H1 (cell line): ENCODE results near the gene AFAP1L2.

Experiments
- GTF2F1 ChIP-seq: IDR thresholded peaks from 2 replicates; pipeline ENCODE4 v1.6.1; 2012; ENCODE audit warnings: low read depth, low read length, improper control_type of control experiment, borderline replicate concordance
- MAFK ChIP-seq: IDR thresholded peaks from 2 replicates; pipeline ENCODE4 v1.6.1; 2012; ENCODE audit warnings: low read depth, mild to moderate bottlenecking, improper control_type of control experiment, low read length
- POLR2AphosphoS5 ChIP-seq: IDR thresholded peaks from 2 replicates; pipeline ENCODE4 v1.6.1; 2011; ENCODE audit warnings: low read depth, low read length
- TF ChIP-seq, protein P1 (sequence below), 3 experiments: IDR thresholded peaks; 1 replicate in 2 of 3; 2 replicates in 1 of 3; pipeline versions ENCODE4 v1.5.1 to v1.6.1; 2011; ENCODE audit warnings: low read length in 3 of 3, mild to moderate bottlenecking in 3 of 3, inconsistent platforms in 2 of 3, low read depth in 1 of 3, moderate library complexity in 1 of 3; ENCODE audit not compliant: insufficient read depth in 1 of 3; ENCODE audit errors: control extremely low read depth in 1 of 3
- TF ChIP-seq, protein P2 (sequence below): IDR thresholded peaks from 2 replicates; pipeline ENCODE4 v1.6.1; 2011; ENCODE audit warnings: low read length, improper control_type of control experiment

DNA sequence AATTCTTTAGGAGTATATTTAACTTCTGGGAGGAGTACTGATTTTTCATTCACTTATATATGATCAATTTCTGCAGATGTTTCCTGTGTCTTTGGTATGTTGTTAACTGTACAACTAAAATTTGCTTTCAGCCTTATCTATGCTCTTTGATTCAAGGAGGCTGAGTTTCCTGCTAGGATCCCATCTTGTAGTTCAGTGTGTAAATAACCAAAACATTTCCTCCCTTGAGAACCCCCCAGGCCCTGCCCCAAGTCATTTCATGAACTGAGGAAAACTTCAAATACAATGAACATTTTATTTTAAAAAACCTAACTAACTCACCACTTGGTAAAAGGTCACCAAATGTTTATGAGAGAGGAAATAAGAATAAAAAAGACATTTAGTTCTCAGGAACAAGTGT, 109.8 kb downstream of the AFAP1L2 start:
- TF ChIP-seq, protein P1, sequence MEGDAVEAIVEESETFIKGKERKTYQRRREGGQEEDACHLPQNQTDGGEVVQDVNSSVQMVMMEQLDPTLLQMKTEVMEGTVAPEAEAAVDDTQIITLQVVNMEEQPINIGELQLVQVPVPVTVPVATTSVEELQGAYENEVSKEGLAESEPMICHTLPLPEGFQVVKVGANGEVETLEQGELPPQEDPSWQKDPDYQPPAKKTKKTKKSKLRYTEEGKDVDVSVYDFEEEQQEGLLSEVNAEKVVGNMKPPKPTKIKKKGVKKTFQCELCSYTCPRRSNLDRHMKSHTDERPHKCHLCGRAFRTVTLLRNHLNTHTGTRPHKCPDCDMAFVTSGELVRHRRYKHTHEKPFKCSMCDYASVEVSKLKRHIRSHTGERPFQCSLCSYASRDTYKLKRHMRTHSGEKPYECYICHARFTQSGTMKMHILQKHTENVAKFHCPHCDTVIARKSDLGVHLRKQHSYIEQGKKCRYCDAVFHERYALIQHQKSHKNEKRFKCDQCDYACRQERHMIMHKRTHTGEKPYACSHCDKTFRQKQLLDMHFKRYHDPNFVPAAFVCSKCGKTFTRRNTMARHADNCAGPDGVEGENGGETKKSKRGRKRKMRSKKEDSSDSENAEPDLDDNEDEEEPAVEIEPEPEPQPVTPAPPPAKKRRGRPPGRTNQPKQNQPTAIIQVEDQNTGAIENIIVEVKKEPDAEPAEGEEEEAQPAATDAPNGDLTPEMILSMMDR (IDR thresholded peaks at IDR 0.05; ENCODE audit: control extremely low read depth in 1 of 3, insufficient read depth in 1 of 3, low read depth in 1 of 3, low read length in 3 of 3), result no peak
- no peak for TF ChIP-seq POLR2AphosphoS5
- TF ChIP-seq MAFK, result no peak
- TF ChIP-seq, protein P2, sequence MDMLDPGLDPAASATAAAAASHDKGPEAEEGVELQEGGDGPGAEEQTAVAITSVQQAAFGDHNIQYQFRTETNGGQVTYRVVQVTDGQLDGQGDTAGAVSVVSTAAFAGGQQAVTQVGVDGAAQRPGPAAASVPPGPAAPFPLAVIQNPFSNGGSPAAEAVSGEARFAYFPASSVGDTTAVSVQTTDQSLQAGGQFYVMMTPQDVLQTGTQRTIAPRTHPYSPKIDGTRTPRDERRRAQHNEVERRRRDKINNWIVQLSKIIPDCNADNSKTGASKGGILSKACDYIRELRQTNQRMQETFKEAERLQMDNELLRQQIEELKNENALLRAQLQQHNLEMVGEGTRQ, result no peak
- no peak for TF ChIP-seq GTF2F1
